Thyroid gland (tissue), 4 donors: Measurements from ENCODE around the gene SELENOM.

Experiments used
- CTCF ChIP-seq, 6 experiments: fragments of 200-600 bp in 3 of 6; fragments of 450-650 bp in 3 of 6; sonication (generic) in 3 of 6; IDR thresholded peaks; one replicate each; pipeline ENCODE4 v1.5.1; 2016 to 2019; ENCODE audit warnings: antibody characterized with exemption in 6 of 6, mild to moderate bottlenecking in 2 of 6, inconsistent platforms in 1 of 6, moderate library complexity in 1 of 6
- POLR2A ChIP-seq, 2 donors: fragments of 450-650 bp; IDR thresholded peaks; one replicate each; pipeline ENCODE4 v1.6.1; 2017; ENCODE audit warnings: antibody characterized with exemption in 2 of 2, mild to moderate bottlenecking in 2 of 2, moderate library complexity in 1 of 2

DNA sequence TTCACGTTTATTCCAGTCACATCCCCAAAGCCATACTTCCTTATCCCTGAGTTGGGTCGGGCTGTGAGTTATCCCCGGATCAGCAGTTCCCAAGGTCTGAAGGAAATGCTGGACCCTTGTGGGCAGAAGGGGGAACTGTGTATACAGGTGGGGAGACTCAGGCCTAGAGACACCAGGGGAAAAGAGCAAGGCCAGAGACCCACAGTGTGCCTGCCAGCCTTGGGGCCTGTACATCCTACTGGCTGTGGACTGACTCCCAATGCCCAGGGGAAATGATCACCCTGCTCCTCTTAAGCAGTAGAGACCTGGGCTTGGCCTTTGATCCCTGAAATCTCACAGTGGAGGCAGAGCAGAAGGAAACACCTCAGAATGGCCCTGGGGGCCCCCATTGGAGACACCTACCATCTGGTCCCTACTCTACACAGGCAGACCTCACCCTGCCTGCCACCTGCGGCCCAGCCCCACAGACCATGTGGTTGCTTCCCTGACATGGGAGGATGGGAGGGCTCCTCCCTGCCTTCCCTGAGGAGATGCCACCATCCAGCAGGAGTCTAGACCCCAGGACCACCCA lies 1.3 kb downstream of the SELENOM start:
- TF ChIP-seq CTCF (IDR thresholded peaks at IDR 0.05) = no peak
- no peak for TF ChIP-seq POLR2A (IDR thresholded peaks at IDR 0.05)
